Adrenal gland (tissue), 5 donors: ENCODE results near the gene COMMD1.
A peak's percentile ranks its signal among the peaks of the same experiment; 100 is the strongest.

Experiments used
- CTCF ChIP-seq, 6 experiments: fragments of 450-650 bp in 4 of 6; fragments of 200-600 bp in 2 of 6; sonication (generic) in 1 of 6; IDR thresholded peaks; 1 replicate in 5 of 6; 2 replicates in 1 of 6; pipeline versions ENCODE4 v1.5.1 to v1.8.0; 2016 to 2021; ENCODE audit warnings: antibody characterized with exemption in 6 of 6, mild to moderate bottlenecking in 2 of 6, moderate library complexity in 1 of 6
- POLR2A ChIP-seq, 2 donors: fragments of 450-650 bp; IDR thresholded peaks; one replicate each; pipeline ENCODE4 v1.6.1; 2017; ENCODE audit warnings: antibody characterized with exemption in 2 of 2, mild to moderate bottlenecking in 2 of 2, moderate library complexity in 1 of 2
- donor health status: DM: no; HTN: no; CAD: no.

GRCh38 chr2:61888267-61889055 is 17.0 kb upstream of the COMMD1 start, which contains the start of gene CCT4:
- TF ChIP-seq CTCF (IDR thresholded peaks at IDR 0.05) (no peak), POLR2A (IDR thresholded peaks at IDR 0.05) (peak; percentile 84 to 87)
